GM19395 (cell line): ENCODE measurements around the gene IL15.
"Not testable (repeated sequence)": the region's sequence is repeated elsewhere in the genome, so short reads cannot be mapped to it uniquely, and the experiment has no call there.

Experiments used
- ATAC-seq: cut with Tn5 transposase; IDR thresholded peaks from one replicate; pipeline ENCODE4 v1.9.1; 2021; ENCODE audit warnings: mild to moderate bottlenecking, moderate library complexity; ENCODE audit not compliant: unreplicated experiment

The IL15 gene, protein sequence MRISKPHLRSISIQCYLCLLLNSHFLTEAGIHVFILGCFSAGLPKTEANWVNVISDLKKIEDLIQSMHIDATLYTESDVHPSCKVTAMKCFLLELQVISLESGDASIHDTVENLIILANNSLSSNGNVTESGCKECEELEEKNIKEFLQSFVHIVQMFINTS

GRCh38 chr4:141636082-141636770 lies at the start of gene IL15:
Gene IL15 (plus strand): TSS chr4:141636583. CDS start chr4:141719465, 82,882 bp downstream.
- ATAC-seq, result peak; percentile 62

GRCh38 chr4:141587897-141588296 lies 48.5 kb upstream of the IL15 start:
- no peak for ATAC-seq

DNA sequence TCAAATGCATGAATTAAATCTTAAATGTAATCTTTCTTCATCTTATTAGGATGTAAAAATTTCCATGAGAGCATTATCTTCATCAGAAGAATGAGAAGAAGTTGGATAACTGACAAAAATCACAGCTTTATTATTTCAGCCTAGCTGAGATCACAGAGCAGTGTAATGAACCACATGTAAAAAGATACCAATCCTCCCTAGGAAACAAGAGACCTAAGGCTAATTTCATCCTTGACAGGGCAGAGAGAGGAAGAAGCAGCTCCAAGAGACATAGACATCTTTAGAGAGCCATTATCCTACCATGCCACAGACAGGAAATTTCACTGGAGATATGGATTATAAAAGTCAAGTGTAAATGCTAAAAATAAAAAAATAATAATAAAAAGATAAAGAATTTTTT lies 40.9 kb upstream of the IL15 start:
- ATAC-seq, result no peak

DNA sequence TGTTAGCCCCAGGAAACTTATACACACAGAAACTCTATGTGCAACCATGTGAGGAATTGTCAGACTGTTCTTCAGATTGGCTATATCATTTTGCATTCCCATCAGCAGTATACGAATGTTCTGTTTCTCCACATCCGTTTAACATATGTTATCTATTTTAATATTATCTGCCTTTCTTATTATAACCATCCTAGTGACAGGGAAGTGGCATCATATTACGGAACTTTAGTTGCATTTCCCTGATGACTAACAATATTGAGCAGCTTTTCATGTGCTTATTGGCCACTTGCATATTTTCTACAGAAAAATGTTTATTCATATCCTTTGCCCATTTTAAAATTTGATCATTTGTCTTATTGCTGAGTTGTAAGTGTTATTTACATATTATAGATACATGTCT lies 36.5 kb upstream of the IL15 start:
- ATAC-seq, result no peak

DNA sequence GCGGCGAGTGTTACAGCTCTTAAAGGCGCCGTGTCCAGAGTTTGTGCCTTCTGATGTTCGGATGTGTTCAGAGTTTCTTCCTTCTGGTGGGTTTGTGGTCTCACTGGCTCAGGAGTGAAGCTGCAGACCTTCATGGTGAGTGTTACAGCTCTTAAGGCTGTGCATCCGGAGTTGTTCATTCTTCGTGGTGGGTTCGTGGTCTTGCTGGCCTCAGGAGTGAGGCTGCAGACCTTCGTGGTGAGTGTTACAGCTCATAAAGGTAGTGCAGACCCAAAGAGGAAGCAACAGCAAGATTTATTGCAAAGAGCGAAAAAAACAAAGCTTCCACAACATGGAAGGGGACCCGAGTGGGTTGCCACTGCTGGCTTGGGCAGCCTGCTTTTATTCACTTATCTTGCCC lies 31.7 kb upstream of the IL15 start:
- ATAC-seq, result not testable (repeated sequence)

- no peak for ATAC-seq
Measured at GRCh38 chr4:141605425-141605856, 30.9 kb upstream of the IL15 start.

DNA sequence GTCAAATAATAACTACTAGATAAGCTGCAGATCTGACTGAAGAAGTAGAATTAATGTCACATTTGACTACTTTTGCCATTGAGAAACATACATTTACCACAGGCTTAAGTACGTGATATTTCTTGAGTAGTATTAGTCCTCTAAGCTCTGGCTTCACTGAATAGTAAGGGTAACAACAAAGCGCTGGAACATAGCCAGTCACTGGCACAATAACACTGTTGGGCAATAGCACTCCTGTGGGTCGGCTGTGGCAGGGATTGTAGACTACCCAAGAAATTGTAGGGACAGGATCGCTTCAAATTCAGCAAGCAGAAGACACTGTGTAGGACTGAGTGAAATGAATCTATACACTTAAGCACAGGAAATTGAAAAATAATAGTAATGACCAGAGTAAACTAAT lies 27.1 kb upstream of the IL15 start:
- ATAC-seq, result no peak

DNA sequence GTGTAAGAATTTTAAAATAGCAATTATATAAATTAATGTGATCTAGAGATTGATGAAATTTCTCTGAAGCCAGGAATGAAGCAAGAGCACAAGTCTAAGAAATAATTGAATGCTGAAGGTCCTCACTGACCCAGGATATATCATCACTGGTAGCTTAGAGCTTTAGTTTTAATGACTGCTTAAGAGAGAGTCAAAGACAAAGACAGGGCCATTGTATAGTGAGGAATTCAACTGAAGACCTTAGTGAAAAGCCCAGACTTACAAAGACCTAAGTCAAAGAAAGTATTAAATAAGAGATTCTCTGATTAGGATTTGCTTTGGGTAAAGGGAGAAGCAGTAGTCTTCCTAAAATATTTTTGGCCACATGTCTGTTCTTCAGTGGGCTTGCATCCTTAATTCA lies 26.0 kb upstream of the IL15 start:
- ATAC-seq, result no peak

DNA sequence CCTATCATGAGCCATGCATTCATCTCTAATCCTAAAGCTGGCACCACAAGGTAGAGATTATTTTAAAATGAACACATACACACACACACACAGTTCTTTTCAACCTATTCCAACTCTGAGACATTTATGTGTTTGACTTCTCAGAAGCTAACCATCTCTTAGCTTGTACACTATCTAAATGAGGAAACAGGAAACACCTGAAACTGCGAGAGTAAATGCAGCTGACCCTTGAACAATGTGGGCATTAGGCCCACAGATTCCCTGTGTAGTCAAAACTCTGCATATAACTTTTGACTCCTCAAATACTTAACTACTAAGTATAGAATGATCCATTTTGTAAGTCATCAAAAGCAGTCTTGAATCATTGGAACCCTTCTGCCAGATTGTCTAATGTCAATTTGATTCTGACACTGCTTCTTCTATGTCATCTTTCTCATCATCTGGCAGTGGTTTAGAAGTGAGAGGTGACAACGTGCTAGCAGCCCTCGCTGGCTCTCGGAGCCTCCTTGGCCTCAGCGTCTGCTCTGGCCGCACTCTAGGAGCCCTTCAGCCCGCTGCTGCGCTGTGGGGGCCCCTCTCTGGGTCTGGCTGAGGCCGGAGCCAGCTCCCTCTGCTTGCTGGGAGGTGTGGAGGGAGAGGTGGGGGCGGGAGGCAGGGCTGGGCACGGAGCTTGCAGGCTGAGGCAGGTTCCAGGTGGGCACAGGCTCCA lies 21.4 kb upstream of the IL15 start:
- no peak for ATAC-seq

DNA sequence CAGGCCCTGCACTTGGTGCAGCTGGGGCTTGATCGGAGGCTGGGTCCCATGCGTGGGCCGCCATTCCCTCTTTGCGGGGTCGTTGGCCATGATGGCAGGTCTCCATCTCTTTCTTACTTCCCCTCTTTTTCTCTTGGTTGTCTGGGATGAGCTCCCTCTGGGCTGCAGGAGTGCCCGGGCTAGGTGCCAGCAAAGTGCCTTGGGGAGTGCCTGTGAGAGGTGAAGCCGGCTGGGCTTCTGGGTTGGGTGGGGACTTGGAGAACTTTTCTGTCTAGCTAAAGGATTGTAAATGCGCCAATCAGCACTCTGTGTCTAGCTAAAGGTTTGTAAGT lies 20.8 kb upstream of the IL15 start:
- not testable (repeated sequence) for ATAC-seq

DNA sequence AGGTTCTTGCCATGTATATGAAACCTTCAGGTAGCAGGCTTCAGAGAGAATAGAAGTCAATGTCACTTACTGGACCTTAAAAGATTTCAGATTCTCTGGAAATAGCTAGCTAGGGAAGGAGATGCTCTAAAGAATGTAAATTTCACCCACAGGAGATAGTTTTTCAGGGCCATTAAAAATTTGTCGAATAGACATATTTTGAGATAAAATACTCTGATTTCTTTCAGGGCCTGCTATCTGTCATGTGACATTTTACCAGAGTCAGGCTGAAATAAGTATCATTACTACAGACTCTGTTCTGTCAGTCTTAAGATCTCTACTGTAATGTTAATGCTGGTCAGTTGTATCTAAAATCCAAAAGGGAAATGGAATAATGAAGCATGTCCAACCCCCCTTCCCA lies 15.7 kb upstream of the IL15 start:
- ATAC-seq, result no peak

DNA sequence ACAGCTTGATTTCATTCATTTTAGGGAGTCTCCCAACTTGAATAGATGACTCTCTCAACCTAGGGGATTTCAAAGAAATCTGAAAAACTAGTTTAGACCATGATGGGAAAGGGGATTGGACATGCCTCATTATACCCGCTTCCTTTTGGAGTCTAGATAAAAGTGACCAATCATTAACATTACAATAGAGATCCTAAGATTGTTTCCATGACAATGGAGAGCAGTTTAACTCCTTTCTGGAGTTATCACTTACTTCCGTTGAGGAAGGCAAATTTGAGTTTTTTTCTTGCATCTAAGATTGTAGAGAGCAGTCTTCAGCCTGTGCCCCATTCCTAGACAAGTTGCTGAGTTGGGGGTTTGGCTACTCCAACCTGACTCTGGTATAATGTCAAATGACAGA lies 11.4 kb upstream of the IL15 start:
- no peak for ATAC-seq

DNA sequence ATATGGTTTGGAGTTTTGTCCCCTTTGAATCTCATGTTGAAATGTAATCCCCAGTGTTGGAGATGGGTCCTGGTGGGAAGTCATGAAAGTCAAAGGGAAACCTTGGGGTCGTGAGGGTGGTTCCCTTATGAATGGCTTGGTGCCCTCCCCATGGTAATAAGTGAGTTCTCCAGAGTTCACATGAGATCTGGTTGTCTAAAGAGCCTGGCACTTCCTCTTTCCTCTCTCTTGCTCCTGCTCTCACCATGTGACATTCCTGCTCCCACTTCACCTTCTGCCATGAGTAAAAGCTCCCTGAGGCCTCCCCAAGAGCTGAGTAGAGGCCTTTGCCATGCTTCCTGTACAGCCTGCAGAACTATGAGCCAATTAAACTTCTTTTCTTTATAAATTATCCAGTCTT lies 5.5 kb upstream of the IL15 start:
- ATAC-seq, result no peak

DNA sequence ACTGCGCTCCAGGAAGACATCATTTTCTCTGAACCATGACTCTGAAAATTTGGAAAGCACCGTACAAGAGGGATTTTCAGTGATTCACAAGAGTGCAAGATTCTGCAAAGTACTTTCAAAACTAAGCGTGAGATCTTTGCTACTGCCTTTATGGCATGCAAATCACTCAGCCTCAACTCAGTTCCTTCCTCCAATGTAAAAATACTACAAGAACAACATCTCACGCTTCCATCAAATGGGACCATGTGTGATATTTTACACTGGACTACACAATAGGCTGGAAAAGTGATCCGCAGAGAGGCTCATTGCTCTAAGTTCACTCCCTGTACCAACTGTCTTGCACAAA lies 674 bp upstream of the IL15 start:
- peak; percentile 46 for ATAC-seq

- ATAC-seq, result peak; percentile 53
Measured at GRCh38 chr4:141636771-141637460, 533 bp downstream of the IL15 start.

GRCh38 chr4:141637565-141637964 lies 1.2 kb downstream of the IL15 start:
- peak; percentile 9 for ATAC-seq

- ATAC-seq, result no peak
Measured at GRCh38 chr4:141638230-141638629, 1.8 kb downstream of the IL15 start.

- no peak for ATAC-seq
Measured at GRCh38 chr4:141640696-141641095, 4.3 kb downstream of the IL15 start.

DNA sequence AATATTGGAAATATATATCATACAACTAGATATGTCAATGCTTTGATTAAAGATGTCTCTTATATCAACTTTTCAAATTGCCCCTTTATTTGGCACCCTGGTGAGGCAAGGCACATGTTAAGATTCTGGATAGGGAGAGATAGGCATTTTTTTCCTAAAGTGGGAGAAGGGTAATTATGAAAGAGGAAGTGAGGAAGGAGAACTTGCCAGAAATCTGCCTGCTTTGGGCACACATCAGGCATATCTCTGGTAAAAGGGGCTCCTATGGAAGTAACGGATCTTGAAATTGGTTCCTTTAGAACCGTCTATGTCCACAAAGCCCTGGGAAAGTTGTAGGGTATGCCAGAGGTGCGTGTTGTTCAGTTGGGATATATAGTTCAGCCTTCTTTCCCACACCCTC lies 5.7 kb downstream of the IL15 start:
- ATAC-seq, result no peak

GRCh38 chr4:141642711-141643110 lies 6.3 kb downstream of the IL15 start:
- no peak for ATAC-seq

- ATAC-seq, result peak; percentile 58
Measured at GRCh38 chr4:141643557-141643956, 7.2 kb downstream of the IL15 start.
